DOHH2 (cell line): ENCODE data around the gene KIAA1671.
"Not testable (repeated sequence)": the region's sequence is repeated elsewhere in the genome, so short reads cannot be mapped to it uniquely, and the experiment has no call there.

Experiments
- CTCF ChIP-seq: fragments of 200-600 bp; sonication (generic); IDR thresholded peaks from one replicate; pipeline ENCODE4 v1.5.1; 2014; ENCODE audit warnings: antibody characterized with exemption, mild to moderate bottlenecking, low read depth, low read length; ENCODE audit not compliant: poor library complexity, severe bottlenecking
- EZH2phosphoT487 ChIP-seq: fragments of 200-600 bp; sonication (generic); IDR thresholded peaks from 2 replicates; pipeline ENCODE4 v1.6.1; 2017; ENCODE audit warnings: borderline replicate concordance, mild to moderate bottlenecking, antibody characterized with exemption, low read length, moderate library complexity, mixed read lengths

DNA sequence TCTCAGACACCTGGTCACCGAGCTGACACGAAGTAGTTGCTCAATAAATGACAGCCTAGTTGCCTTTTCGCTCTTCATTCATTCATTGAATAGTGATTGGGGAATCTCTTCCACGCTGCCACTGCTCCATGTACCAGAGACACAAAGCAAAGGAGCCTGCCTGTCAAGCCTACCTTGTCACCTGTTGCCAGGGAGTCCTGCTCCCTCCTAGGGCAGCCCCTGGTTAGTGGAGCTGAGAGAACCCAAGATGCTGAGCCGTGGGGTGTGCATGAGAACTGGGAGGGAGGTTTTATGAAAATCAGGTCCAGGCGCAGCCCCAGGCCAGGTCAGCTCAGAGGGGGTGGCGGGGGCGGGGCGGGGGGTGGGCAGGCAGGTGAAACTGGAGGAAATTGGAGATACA is 285.5 kb downstream of the KIAA1671 start:
- TF ChIP-seq EZH2phosphoT487, CTCF: not testable (repeated sequence)
